ENCODE measurements around the gene ANK3.

The ANK3 gene

DNA sequence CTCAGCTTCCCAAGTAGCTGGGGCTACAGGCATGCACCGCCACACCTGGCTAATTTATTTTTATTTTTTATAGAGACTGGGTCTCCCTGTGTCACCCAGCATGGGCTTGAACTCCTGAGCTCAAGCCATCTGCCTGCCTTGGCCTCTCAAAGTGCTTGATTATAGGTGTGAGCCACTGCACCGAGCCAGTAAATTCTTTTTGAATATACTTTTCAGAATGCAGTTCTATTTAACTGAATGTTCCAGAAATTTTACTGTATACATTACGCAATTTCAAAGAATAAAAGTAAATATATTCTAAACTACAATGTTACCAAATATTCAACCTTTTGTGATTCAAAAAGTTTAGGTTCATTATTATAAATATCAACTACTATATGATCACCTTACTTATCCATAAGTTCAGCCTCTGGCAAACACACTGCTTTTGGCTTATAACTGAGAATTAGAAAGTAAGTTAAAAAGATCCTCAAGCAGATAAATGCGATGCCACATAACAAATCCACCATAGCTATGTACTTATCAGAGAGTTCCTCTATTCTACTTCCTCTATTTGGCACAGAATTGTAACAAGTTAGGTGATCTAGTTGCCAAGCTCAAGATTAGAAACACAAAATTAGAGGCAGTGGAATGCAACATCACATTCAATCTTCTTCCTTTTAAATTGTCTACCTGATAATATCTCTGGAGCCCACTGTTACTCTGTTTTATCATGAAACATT, 118.2 kb downstream of the ANK3 start:
- DNase-seq, result no peak

GRCh38 chr10:60270426-60270825, 119.2 kb downstream of the ANK3 start:
- no peak for DNase-seq

GRCh38 chr10:60267802-60268201, 121.9 kb downstream of the ANK3 start:
- no peak for DNase-seq

- no peak for DNase-seq
Measured at GRCh38 chr10:60266513-60266912, 123.2 kb downstream of the ANK3 start.

GRCh38 chr10:60262647-60263126, 127.0 kb downstream of the ANK3 start:
- no peak for DNase-seq

DNA sequence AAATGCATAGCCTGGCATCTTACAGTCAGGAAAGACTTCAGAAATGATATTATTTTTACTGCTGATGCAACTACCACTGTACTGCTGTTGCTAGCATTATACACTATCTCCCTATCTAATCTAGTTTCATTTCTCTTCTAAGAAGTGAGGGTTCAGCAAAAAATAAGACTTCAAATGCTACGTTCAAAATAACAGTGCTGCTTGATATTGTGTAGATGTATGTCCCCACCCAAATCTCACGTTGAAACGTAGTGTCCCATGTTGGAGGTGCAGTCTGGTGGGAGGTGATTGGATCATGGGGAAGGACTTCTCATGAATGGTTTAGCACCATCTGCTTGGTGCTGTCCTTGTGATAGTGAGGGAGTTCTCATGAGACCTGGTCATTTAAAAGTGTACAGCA, 129.4 kb downstream of the ANK3 start:
- DNase-seq, result no peak

DNA sequence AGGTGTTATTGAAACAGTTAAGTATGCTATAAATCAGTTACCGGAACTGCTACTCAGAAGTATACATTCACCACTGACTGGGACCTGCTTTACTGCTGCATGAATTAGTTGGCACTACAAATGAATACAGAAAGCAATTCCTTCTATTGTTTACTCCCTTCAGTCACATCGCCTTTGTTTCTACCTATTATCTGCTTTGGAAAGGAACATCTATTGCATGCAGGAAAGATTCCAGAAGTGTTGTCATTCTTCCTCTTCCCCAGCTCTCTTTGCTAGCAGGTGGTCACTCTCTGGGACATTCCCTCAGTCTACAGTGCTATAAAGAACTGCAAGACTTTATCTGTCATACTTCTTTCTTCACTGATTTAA, 131.3 kb downstream of the ANK3 start:
- no peak for DNase-seq

DNA sequence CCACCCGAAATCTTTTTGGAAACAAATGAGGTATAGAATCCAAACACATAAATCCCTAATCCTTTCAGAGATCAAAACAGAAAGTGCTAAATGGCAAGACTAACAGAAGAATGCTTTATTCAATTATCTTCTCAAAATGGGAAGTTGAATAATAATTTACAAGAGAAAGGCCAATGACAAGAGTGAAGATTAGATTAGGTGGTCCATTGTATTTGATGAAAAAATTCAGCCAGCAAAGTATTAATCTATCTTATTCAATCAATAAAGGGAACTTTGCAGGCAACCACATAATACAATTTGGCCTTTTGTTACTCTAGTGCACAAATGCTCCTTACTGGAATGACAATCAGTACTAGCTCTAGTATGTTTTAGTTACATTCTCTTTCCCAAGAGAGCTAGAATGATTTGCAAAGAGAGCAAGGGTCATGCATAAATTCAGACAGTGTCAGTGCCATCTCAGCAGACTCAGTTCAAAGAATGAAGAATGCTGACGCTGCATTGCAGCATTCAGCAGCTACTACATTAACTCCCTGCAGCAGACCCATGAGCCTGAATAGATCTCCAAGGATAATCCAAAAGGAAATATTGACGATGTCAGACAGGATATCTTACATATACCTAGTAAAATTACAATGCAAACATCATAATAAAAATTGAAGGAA, 131.8 kb downstream of the ANK3 start:
- no peak for DNase-seq

GRCh38 chr10:60254776-60255175, 134.9 kb downstream of the ANK3 start:
- no peak for DNase-seq

GRCh38 chr10:60253484-60253883, 136.2 kb downstream of the ANK3 start:
- DNase-seq, result no peak

DNA sequence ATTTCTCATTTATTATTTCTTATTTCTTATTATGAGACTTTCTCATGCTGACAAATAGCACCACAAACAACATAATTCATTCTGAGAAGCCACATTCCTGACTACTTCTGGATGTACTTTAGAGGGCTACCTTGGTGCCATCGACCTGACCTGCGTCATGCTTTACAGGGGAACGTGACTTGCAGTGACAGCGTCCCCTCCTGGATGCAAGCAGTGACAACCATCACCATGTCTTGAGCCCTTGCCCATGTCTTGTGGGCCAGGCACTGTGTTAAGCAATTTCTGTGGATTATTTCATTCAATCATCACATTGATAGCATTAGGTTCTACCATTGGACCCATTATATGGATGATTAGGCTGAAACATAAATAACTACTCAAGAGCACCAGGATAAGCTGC, 137.0 kb downstream of the ANK3 start:
- DNase-seq, result no peak

GRCh38 chr10:60246382-60246781, 143.3 kb downstream of the ANK3 start:
- DNase-seq, result no peak

- DNase-seq, result no peak
Measured at GRCh38 chr10:60239228-60239627, 150.4 kb downstream of the ANK3 start.

DNA sequence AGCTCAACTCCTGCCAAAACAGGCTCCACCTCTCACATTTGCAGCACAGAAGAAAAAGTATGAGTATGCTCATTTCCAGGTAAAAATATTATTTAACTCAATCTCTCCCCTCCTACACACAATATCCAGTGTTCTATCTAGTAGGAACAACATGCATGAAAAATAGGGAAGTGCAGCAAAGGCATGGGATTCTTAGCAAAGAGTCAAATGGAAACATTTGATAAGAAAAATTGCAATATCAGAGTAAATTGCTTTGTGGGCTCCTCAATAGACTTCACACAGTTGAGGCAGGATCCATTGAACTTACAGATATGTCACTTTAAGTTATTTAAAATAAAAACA, 150.9 kb downstream of the ANK3 start:
- DNase-seq, result no peak

DNA sequence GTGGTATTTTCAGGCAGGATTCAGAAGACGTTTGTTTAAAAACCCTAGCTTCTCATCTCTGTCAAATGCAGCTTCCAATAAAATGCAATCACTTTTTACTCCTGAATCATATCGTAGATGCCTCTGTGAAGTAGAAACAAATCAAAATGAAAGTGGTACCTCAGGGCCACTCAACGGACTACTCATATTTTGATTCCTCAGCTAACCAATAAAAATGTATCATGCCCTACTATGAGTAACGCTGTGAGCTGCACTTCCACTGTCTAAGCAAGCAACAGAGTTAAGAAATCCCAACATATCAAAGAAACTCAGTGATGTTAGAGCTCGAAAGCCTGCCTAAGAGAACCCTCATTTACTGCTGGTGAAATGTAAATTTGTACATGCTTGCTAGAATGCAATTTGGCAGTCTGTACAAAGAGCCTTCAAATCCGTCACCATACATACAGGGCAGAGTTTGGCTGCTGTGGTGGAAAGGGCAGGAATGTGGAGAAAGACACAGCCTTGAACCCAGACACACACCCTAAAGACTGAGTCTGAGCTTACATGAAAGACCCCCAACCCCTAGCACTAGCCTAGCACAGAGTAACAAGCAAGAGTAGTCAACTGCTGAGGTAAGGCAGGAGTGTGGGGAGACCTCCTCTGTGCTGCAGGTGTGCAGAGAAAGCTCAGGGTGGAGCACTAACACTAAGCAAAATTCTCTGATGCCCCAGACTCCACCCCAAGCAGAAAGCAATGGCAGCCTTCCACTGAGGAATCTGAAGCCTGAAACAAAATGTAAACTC, 151.5 kb downstream of the ANK3 start:
- no peak for DNase-seq

- DNase-seq, result peak; percentile 32
Measured at GRCh38 chr10:60236869-60237524, 152.7 kb downstream of the ANK3 start.

GRCh38 chr10:60235001-60235400, 154.7 kb downstream of the ANK3 start:
- no peak for DNase-seq

- DNase-seq, result no peak
Measured at GRCh38 chr10:60234551-60234950, 155.1 kb downstream of the ANK3 start.

DNA sequence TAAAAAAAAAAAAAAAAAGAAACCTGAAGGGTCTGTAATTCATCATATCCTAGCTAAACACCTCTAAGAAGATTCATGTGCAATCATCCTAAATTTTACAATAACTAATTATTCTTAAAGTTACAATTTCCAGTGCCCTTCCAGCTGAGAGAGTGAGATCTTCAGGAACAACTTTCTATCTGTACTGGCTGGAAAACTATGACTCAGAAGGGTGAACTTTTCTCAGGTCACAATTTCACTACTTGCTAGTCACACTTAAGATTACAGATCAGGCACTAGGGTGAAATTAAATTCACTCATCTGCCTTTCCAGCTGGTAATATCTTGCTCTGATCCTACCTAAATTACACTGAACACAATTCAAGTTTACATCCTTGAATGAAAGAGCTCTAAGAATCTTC, 158.8 kb downstream of the ANK3 start:
- no peak for DNase-seq

DNA sequence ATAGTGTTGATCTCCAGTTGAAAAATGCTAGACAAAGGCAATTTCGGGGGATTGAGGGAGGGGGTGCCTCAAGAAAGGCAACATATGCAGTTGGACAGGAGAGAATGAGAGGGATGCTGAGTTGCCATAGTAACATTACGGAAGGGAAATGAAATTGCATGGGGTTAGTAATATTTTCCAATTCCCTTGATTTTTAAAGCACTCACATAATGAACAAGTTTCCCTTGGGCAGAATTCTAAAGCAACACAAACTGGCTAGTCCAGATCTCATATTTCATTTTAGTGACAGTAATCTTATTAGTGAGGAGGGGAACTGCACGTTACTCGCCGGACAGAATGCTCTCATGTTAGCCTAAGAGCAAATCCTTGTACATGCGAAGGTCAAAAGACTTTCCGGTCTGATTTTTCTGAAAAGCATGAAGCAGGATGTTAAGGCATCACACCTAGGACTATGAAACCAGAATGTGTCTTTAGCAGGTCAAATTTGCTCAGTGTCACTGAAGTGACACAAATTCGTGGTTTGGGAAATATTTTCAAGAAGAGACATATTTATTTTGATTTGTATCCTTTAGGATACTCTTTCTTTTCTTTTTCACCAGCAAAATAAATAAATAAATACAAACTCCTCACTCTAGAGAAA, 165.5 kb downstream of the ANK3 start:
- no peak for DNase-seq

DNA sequence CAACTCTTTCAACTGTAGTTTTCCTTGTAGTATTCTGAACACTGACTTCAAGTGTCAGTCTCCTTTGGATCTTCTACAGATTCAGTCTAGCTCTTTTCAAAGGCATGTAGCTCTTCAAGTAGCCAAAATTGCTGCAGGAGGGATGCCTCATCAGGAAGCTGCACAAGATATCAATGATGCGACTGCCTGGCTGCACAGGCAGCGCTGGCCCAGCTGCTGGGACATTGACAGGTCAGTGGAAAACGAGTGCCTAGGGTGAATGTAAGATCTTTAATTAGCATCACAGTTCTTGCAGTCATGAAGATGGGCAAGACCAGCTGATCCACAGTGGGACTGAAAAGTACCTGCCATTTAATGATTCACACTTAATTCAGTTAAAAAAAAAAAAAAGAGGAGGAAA, 167.6 kb downstream of the ANK3 start:
- no peak for DNase-seq

DNA sequence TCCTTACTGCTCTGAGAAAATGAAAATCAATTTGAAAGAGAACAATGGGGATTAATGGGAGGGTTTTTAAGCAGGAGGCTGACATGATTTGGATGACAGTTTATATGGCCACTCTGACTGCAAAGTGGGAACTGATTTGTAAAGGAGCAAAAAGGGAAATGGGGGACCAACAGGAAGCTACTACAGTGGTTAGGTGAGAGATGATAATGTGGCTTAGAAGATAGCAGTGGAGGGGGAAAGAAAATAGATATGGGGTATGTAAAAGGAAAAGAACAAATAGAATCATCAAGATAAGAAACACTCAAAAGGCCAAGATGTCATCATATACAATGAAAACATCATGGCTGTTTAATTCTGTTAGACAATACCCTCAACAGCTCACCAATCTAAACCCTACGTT, 177.5 kb downstream of the ANK3 start:
- DNase-seq, result no peak

Data from GOT3 (cell line).